ENCODE results near the gene MCC.

GRCh38 chr5:113338628-113339027, 149.6 kb downstream of the MCC start:
- TF ChIP-seq CTCF (IDR thresholded peaks at IDR 0.05; ENCODE audit: low read length) (no peak), EZH2 (optimal IDR thresholded peaks at IDR 0.05; ENCODE audit: low read depth, low read length) (no peak)

Data from MM.1S (cell line).